ENCODE data around the gene OAT.

DNA sequence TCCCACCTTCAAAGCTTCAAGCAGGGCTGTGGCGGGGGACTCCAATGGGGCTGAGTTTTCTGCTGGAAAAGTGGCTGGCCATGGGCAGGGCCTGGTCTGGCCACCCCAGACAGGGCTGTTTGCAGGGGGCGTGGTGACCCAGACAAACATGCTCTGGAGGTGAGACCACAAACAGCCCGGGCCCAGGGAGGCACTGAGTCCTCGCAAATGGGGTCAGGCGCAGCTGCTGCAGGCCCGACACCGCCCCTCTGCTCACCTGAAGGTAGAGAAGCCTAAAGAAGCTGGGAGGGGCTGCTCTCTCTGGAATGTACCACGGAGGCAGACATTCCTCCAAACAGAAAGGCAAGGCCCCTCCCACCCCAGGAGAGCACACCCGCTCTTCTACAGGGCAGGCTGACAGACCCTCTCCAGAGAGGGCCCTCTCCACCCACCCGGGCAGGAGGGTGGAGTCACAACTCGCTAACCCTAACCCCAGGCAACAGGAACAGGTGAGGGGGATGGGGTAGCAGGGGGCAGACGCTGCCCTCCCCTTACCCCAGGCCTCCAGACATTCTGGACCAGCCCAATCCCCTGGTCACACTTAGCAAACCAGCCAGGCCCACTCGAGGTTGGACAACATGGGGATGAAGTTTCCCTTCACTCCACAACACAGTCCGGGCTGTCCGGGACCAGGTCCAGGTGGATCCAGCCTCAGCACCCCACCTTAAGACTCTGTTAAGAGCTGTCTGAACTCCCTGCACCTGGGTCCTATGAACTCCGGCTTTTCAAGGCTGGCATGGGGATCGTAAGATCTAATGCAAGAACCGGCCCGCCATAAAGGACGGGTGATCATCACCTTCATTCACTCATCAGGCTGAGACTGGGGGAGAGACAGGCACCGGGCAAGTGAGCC, 32.3 kb downstream of the OAT start:
- TF ChIP-seq CTCF (conservative IDR thresholded peaks at IDR 0.05; ENCODE audit: low read depth, low read length) (no peak), EZH2 (IDR thresholded peaks at IDR 0.05; ENCODE audit: low read length, unreplicated experiment) (no peak)

Measured in PC-3 (cell line).